CD4-positive, alpha-beta T cell treated with Interleukin-6 at 100 ng/mL for 8 hours (primary cell): ENCODE data around the gene DNAJC5.
"Not testable (repeated sequence)": the region's sequence is repeated elsewhere in the genome, so short reads cannot be mapped to it uniquely, and the experiment has no call there.

ENCODE experiments used
- DNase-seq: peaks from one replicate; pipeline ENCODE4 v3.0.0-alpha.2; 2020; ENCODE audit warnings: mixed read lengths, low spot score

DNAJC5 gene

GRCh38 chr20:63911176-63911575 is 16.2 kb downstream of the DNAJC5 start:
- no peak for DNase-seq

GRCh38 chr20:63913768-63914167 is 18.8 kb downstream of the DNAJC5 start:
- DNase-seq = no peak

- DNase-seq = no peak
These were observed 20.5 kb downstream of the DNAJC5 start for GRCh38 chr20:63915471-63915870.

- DNase-seq = not testable (repeated sequence)
These were observed 21.5 kb downstream of the DNAJC5 start for GRCh38 chr20:63916371-63916939.

- no peak for DNase-seq
These were observed 22.9 kb downstream of the DNAJC5 start for GRCh38 chr20:63917811-63918210.

GRCh38 chr20:63919130-63919529 is 24.2 kb downstream of the DNAJC5 start:
- DNase-seq = no peak

GRCh38 chr20:63920226-63920625 is 25.3 kb downstream of the DNAJC5 start:
- no peak for DNase-seq

GRCh38 chr20:63923651-63924050 is 28.7 kb downstream of the DNAJC5 start:
- DNase-seq = no peak

- no peak for DNase-seq
These were observed 29.3 kb downstream of the DNAJC5 start for GRCh38 chr20:63924241-63924640.

- no peak for DNase-seq
These were observed 31.4 kb downstream of the DNAJC5 start for GRCh38 chr20:63926298-63926697.

- DNase-seq = no peak
These were observed 34.1 kb downstream of the DNAJC5 start for GRCh38 chr20:63929071-63929470.

- not testable (repeated sequence) for DNase-seq
These were observed 34.6 kb downstream of the DNAJC5 start for GRCh38 chr20:63929473-63929883.

GRCh38 chr20:63930971-63931553 is 36.1 kb downstream of the DNAJC5 start:
- DNase-seq = no peak

GRCh38 chr20:63931735-63932134 is 36.8 kb downstream of the DNAJC5 start:
- no peak for DNase-seq

GRCh38 chr20:63932606-63933160 is 37.8 kb downstream of the DNAJC5 start:
- DNase-seq = no peak

GRCh38 chr20:63933646-63934045 is 38.7 kb downstream of the DNAJC5 start:
- no peak for DNase-seq

GRCh38 chr20:63934271-63935068 is 39.5 kb downstream of the DNAJC5 start:
- DNase-seq = no peak

- DNase-seq = no peak
These were observed 40.5 kb downstream of the DNAJC5 start for GRCh38 chr20:63935447-63935846.

- no peak for DNase-seq
These were observed 42.7 kb downstream of the DNAJC5 start for GRCh38 chr20:63937596-63937995.

- DNase-seq = no peak
These were observed 44.4 kb downstream of the DNAJC5 start for GRCh38 chr20:63939061-63939935.

- no peak for DNase-seq
These were observed 45.1 kb downstream of the DNAJC5 start for GRCh38 chr20:63940071-63940471.
